ENCODE data around the gene GPR146.

GPR146 gene

GRCh38 chr7:1096156-1097119 lies 52.1 kb downstream of the GPR146 start:
- peak overlapping the region in 1 of 2 donors; percentile 4 for H3K4me3 ChIP-seq (ENCODE audit: low read depth in 1 of 2, low read length in 2 of 2)

GRCh38 chr7:1097120-1097504 lies 52.8 kb downstream of the GPR146 start:
- Histone ChIP-seq H3K27me3 (ENCODE audit: low read depth, low read length) (no peaks in the 10 kb centered on the region), H3K9me3 (ENCODE audit: control insufficient read depth in 1 of 2, low read length in 2 of 2) (no peaks in the 10 kb centered on the region), H3K36me3 (ENCODE audit: control insufficient read depth in 1 of 2, insufficient read depth in 2 of 2, low read length in 2 of 2) (peaks cover under 1 to 16% of the 10 kb centered on the region in 2 donors), H3K27ac (ENCODE audit: low read length) (no peak overlapping the region), H3K4me3 (ENCODE audit: low read depth in 1 of 2, low read length in 2 of 2) (no peak overlapping the region), H3K4me1 (ENCODE audit: control insufficient read depth in 1 of 2, insufficient read depth in 2 of 2, low read length in 2 of 2) (no peaks in the 10 kb centered on the region)

More at GRCh38 chr7:1096156-1097119, 52.1 kb downstream of the GPR146 start:
- Histone ChIP-seq H3K9me3 (ENCODE audit: control insufficient read depth in 1 of 2, low read length in 2 of 2) (no peaks in the 10 kb centered on the region), H3K27ac (ENCODE audit: low read length) (no peak overlapping the region), H3K27me3 (ENCODE audit: low read depth, low read length) (no peaks in the 10 kb centered on the region), H3K36me3 (ENCODE audit: control insufficient read depth in 1 of 2, insufficient read depth in 2 of 2, low read length in 2 of 2) (peaks cover 5 to 22% of the 10 kb centered on the region in 2 donors), H3K4me1 (ENCODE audit: control insufficient read depth in 1 of 2, insufficient read depth in 2 of 2, low read length in 2 of 2) (no peaks in the 10 kb centered on the region)

DNA sequence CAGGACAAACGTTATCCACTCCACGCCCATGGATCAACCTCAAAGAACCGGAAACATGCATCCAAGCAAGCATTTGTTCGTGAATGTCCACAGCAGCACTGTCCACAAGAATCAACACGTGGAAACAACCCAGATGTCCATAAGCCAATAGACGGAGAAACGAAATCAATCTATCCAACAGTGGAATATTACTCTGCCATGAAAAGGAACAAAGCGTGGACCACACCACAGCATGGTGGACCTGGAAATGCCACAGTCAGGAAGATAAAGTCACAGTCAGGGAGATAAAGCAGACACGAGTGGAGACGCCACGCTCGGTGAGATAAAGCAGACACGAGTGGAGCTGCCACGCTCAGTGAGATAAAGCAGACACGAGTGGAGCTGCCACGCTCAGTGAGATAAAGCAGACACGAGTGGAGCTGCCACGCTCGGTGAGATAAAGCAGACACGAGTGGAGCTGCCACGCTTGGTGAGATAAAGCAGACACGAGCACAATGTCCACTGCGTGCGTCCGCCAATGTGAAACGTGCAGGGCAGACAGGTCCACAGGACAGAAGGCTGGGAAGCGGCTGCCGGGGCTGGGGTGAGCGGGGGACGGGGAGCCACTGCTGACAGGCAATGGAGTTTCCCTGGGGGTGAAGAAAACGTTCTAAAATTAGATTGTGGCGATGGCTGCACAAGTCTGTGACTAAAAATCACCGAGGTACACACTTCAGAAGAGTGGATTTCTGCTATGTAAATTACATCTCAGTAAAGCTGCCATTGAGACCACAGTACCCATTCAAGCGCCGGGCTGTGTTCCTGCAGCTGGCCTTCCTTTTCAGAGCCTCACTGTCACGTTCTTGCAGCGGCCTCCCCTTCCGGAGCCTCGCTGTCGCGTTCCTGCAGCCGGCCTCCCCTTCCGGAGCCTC lies 54.2 kb downstream of the GPR146 start:
- Histone ChIP-seq H3K36me3 (ENCODE audit: control insufficient read depth in 1 of 2, insufficient read depth in 2 of 2, low read length in 2 of 2) (peaks cover 0 to 5% of the 10 kb centered on the region in 2 donors), H3K27me3 (ENCODE audit: low read depth, low read length) (no peaks in the 10 kb centered on the region), H3K27ac (ENCODE audit: low read length) (no peak overlapping the region), H3K9me3 (ENCODE audit: control insufficient read depth in 1 of 2, low read length in 2 of 2) (no peaks in the 10 kb centered on the region), H3K4me1 (ENCODE audit: control insufficient read depth in 1 of 2, insufficient read depth in 2 of 2, low read length in 2 of 2) (no peaks in the 10 kb centered on the region), H3K4me3 (ENCODE audit: low read depth in 1 of 2, low read length in 2 of 2) (no peak overlapping the region)

DNA sequence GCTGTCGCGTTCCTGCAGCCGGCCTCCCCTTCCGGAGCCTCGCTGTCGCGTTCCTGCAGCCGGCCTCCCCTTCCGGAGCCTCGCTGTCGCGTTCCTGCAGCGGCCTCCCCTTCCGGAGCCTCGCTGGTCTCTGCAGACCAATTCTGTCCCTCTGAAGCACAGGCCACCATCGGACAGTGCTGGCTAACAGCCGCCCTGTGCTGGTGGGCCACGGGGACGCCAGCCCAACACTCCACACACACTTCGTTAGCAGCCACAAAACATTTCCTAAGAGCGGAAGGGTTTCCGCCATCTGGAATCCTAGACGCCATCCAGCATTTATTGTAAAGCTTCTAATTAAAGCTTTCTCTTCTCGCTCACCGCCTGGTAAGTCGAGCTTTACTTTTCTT lies 54.8 kb downstream of the GPR146 start:
- peaks cover 0 to 5% of the 10 kb centered on the region in 2 donors for H3K36me3 ChIP-seq (ENCODE audit: control insufficient read depth in 1 of 2, insufficient read depth in 2 of 2, low read length in 2 of 2)
- no peaks in the 10 kb centered on the region for H3K4me1 ChIP-seq (ENCODE audit: control insufficient read depth in 1 of 2, insufficient read depth in 2 of 2, low read length in 2 of 2)

GRCh38 chr7:1099637-1100036 lies 55.3 kb downstream of the GPR146 start:
- no peak overlapping the region for H3K27ac ChIP-seq (ENCODE audit: low read length)
- H3K36me3 ChIP-seq (ENCODE audit: control insufficient read depth in 1 of 2, insufficient read depth in 2 of 2, low read length in 2 of 2), result peaks cover 0 to 5% of the 10 kb centered on the region in 2 donors
- no peaks in the 10 kb centered on the region for H3K9me3 ChIP-seq (ENCODE audit: control insufficient read depth in 1 of 2, low read length in 2 of 2)
- H3K27me3 ChIP-seq (ENCODE audit: low read depth, low read length), result no peaks in the 10 kb centered on the region
- H3K4me3 ChIP-seq (ENCODE audit: low read depth in 1 of 2, low read length in 2 of 2), result no peak overlapping the region
- no peaks in the 10 kb centered on the region for H3K4me1 ChIP-seq (ENCODE audit: control insufficient read depth in 1 of 2, insufficient read depth in 2 of 2, low read length in 2 of 2)

More for the DNA sequence above, 54.8 kb downstream of the GPR146 start:
- Histone ChIP-seq H3K27me3 (ENCODE audit: low read depth, low read length) (no peaks in the 10 kb centered on the region), H3K9me3 (ENCODE audit: control insufficient read depth in 1 of 2, low read length in 2 of 2) (no peaks in the 10 kb centered on the region), H3K27ac (ENCODE audit: low read length) (no peak overlapping the region), H3K4me3 (ENCODE audit: low read depth in 1 of 2, low read length in 2 of 2) (no peak overlapping the region)

DNA sequence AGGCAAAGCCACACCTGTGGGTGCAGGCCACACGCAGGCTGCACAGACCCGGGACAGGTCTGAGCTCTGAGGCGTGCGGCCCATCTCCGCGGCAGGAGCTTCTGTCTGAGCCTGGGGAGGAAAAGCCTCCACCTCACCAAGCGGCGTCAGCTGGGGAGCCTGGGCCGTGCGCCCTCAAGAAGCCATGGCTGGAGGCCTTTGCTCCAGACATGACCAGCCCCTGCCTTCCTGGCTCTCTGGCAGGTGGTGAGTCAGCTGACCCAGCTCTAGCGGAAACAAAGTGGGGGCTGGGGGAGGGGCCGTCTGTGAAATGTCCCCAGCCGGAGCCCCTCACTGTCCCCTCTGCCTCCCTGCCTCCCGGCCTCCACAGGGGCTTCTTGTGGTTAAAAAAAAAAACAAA lies 56.0 kb downstream of the GPR146 start:
- Histone ChIP-seq H3K9me3 (ENCODE audit: control insufficient read depth in 1 of 2, low read length in 2 of 2) (no peaks in the 10 kb centered on the region), H3K4me1 (ENCODE audit: control insufficient read depth in 1 of 2, insufficient read depth in 2 of 2, low read length in 2 of 2) (no peaks in the 10 kb centered on the region), H3K27ac (ENCODE audit: low read length) (no peak overlapping the region), H3K27me3 (ENCODE audit: low read depth, low read length) (no peaks in the 10 kb centered on the region), H3K4me3 (ENCODE audit: low read depth in 1 of 2, low read length in 2 of 2) (no peak overlapping the region), H3K36me3 (ENCODE audit: control insufficient read depth in 1 of 2, insufficient read depth in 2 of 2, low read length in 2 of 2) (peaks cover 0 to 5% of the 10 kb centered on the region in 2 donors)

DNA sequence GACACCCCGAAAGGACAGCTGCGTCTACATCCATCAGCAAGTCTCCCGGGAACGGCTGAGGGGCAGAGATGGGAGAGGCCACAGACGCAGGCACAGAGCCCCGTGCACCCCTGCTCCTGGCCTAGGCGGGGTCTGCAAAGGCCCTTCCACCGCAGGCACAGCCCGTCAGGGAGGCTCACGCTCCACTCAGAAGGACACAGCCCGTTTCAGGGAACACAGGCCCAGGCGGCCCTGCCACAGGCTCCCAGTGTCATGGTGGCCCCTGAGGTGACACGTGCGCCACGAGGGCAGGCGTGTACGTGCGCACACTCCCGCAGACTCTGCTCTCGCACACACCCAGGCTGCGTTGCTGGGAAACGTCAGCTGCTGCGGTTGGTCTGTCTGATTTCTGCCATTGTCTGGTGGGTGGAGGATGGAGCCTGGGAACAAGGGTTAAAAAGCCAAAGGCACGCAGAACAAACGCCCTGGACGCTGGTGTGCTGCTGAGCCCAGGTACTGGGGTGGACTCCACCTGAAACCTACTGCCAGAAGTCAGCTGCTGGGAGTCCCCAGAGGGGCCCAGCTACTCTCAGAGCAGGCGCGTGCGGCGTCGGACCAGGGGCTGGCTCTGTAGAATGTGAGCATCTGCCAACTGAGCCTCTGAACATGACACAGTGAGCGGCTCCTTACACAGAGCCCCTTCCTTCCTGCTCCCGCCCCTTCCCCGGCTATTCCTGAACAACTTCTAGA lies 56.7 kb downstream of the GPR146 start:
- no peak overlapping the region for H3K27ac ChIP-seq (ENCODE audit: low read length)
- peaks cover 0 to 5% of the 10 kb centered on the region in 2 donors for H3K36me3 ChIP-seq (ENCODE audit: control insufficient read depth in 1 of 2, insufficient read depth in 2 of 2, low read length in 2 of 2)
- H3K9me3 ChIP-seq (ENCODE audit: control insufficient read depth in 1 of 2, low read length in 2 of 2), result no peaks in the 10 kb centered on the region
- H3K4me3 ChIP-seq (ENCODE audit: low read depth in 1 of 2, low read length in 2 of 2), result no peak overlapping the region
- no peaks in the 10 kb centered on the region for H3K4me1 ChIP-seq (ENCODE audit: control insufficient read depth in 1 of 2, insufficient read depth in 2 of 2, low read length in 2 of 2)
- H3K27me3 ChIP-seq (ENCODE audit: low read depth, low read length), result no peaks in the 10 kb centered on the region

DNA sequence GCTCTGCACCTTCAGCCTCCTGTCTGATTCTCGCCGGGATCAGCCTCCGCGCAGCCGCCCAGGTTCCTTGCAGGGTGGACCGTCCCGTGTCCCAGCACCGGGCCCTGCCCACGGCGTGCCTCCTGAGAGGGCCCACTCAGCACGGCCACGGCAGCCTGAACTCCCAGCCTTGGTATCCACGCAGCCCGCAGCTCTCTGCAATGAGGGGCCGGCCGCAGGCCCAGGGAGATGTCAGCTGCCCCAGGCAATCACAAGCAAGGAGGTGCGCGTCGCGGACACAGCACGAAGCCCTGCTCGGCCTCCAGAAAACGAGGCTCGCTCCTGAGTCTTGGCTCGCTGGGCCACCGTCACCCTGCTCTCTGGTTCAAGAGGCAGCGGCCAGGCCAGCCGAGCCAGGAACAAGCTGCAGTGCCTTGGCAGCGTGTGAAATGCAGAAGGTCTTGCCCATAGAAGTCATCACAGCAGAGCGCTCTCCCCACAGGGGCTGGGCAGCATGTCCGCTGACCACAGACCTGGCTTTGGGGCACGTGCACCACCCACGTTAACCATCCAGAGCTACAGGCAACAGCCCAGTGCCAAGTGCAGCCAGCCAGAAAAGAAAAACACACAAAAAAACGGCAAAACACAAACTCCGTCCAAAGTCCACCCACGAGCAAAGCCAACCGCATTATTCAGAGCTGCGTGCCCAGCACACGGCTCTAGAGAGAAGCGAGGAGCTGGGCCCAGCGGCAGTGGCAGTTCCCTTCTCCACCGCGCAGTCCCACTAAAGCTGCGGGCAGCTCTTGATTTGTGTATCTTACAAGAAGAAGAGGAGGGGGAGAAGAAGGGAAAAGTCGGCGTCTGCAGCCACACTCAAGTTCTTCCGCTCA lies 57.5 kb downstream of the GPR146 start:
- no peaks in the 10 kb centered on the region for H3K4me1 ChIP-seq (ENCODE audit: control insufficient read depth in 1 of 2, insufficient read depth in 2 of 2, low read length in 2 of 2)
- peaks cover 0 to 5% of the 10 kb centered on the region in 2 donors for H3K36me3 ChIP-seq (ENCODE audit: control insufficient read depth in 1 of 2, insufficient read depth in 2 of 2, low read length in 2 of 2)
- no peak overlapping the region for H3K4me3 ChIP-seq (ENCODE audit: low read depth in 1 of 2, low read length in 2 of 2)
- no peaks in the 10 kb centered on the region for H3K9me3 ChIP-seq (ENCODE audit: control insufficient read depth in 1 of 2, low read length in 2 of 2)
- no peaks in the 10 kb centered on the region for H3K27me3 ChIP-seq (ENCODE audit: low read depth, low read length)
- no peak overlapping the region for H3K27ac ChIP-seq (ENCODE audit: low read length)

DNA sequence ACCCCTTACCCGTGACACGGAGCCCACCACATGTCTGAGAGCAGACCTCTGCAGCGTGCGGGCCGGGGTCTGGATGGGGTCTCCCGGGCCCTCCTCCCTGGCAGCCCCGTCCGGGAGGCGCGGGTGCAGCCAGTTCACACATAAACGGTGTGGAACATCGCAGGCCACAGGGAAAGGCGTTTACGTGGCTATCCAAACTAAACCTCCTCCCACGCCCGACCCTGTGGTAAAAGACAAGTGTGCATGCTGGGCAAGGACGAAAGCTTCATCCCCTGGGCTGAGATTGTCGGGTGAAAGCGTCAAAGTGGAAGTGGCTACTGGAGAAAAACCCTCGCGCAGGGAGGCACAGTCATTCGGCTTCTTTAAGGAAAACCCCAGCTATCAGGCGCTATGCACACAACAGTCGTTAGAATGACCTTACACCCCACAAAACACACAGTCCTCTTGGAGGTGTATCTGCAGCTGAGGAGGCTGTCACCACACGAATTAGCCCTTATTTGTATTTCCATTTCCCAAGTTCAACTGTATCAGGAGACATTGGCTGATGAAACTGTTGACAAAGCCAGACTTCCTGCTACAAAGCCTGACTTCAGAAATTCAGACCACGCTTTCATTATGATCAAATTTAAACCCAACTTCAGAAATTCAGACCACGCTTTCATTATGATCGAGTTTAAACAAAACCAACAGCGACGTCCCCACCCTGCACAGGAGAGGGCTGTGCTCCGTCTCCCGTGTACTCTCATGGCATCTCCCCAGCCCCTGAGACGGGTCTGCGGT lies 58.9 kb downstream of the GPR146 start:
- H3K36me3 ChIP-seq (ENCODE audit: control insufficient read depth in 1 of 2, insufficient read depth in 2 of 2, low read length in 2 of 2), result peaks cover 0 to 5% of the 10 kb centered on the region in 2 donors
- no peaks in the 10 kb centered on the region for H3K4me1 ChIP-seq (ENCODE audit: control insufficient read depth in 1 of 2, insufficient read depth in 2 of 2, low read length in 2 of 2)
- H3K4me3 ChIP-seq (ENCODE audit: low read depth in 1 of 2, low read length in 2 of 2), result no peak overlapping the region
- H3K27ac ChIP-seq (ENCODE audit: low read length), result no peak overlapping the region
- no peaks in the 10 kb centered on the region for H3K9me3 ChIP-seq (ENCODE audit: control insufficient read depth in 1 of 2, low read length in 2 of 2)
- no peaks in the 10 kb centered on the region for H3K27me3 ChIP-seq (ENCODE audit: low read depth, low read length)

Data from muscle layer of duodenum (tissue), 2 donors.